ENCODE measurements around the gene FAM180B. TPM values are rescaled to one million over a fixed set of nuclear protein-coding genes. Genes with fewer than 3 reads are reported as not detected.

FAM180B gene
- total and polyA plus RNA-seq, 4 donors: 1.5 to 2.9 (median 1.7) TPM

- no peaks in the 10 kb centered on the region for H3K27me3 ChIP-seq (ENCODE audit: control insufficient read depth, insufficient read depth, low read length)
- H3K4me3 ChIP-seq (ENCODE audit: low read depth, low read length): no peak overlapping the region
- peaks cover 9% of the 10 kb centered on the region for H3K4me1 ChIP-seq (ENCODE audit: control insufficient read depth, insufficient read depth, low read length)
- H3K9me3 ChIP-seq (ENCODE audit: control insufficient read depth, insufficient read depth, low read length): no peaks in the 10 kb centered on the region
- peaks cover 5% of the 10 kb centered on the region for H3K36me3 ChIP-seq (ENCODE audit: control insufficient read depth, insufficient read depth, low read length)
- H3K27ac ChIP-seq (ENCODE audit: low read depth, low read length): no peak overlapping the region
- DNase-seq (ENCODE audit: low read depth in 4 of 6, low spot score in 6 of 6): peak in 1 of 6 donors; percentile 75
- 58% methylated on average over 6 of the region's 7 CpGs for WGBS (ENCODE audit: insufficient coverage)
These were observed 20.9 kb downstream of the FAM180B start for GRCh38 chr11:47607380-47607779.

GRCh38 chr11:47609675-47610074, 23.2 kb downstream of the FAM180B start:
- H3K4me3 ChIP-seq (ENCODE audit: low read depth, low read length): no peak overlapping the region
- peaks cover 13% of the 10 kb centered on the region for H3K4me1 ChIP-seq (ENCODE audit: control insufficient read depth, insufficient read depth, low read length)
- WGBS (ENCODE audit: insufficient coverage): 81% methylated on average over 3 of the region's 3 CpGs
- no peaks in the 10 kb centered on the region for H3K9me3 ChIP-seq (ENCODE audit: control insufficient read depth, insufficient read depth, low read length)
- no peak overlapping the region for H3K27ac ChIP-seq (ENCODE audit: low read depth, low read length)
- DNase-seq (ENCODE audit: low read depth in 4 of 6, low spot score in 6 of 6): no peak
- no peaks in the 10 kb centered on the region for H3K27me3 ChIP-seq (ENCODE audit: control insufficient read depth, insufficient read depth, low read length)
- H3K36me3 ChIP-seq (ENCODE audit: control insufficient read depth, insufficient read depth, low read length): peaks cover 5% of the 10 kb centered on the region

- H3K4me3 ChIP-seq (ENCODE audit: low read depth, low read length): no peak overlapping the region
- H3K4me1 ChIP-seq (ENCODE audit: control insufficient read depth, insufficient read depth, low read length): peaks cover 13% of the 10 kb centered on the region
- WGBS (ENCODE audit: insufficient coverage): 83% methylated on average over 4 of the region's 6 CpGs
- H3K36me3 ChIP-seq (ENCODE audit: control insufficient read depth, insufficient read depth, low read length): peaks cover 7% of the 10 kb centered on the region
- H3K27me3 ChIP-seq (ENCODE audit: control insufficient read depth, insufficient read depth, low read length): no peaks in the 10 kb centered on the region
- no peaks in the 10 kb centered on the region for H3K9me3 ChIP-seq (ENCODE audit: control insufficient read depth, insufficient read depth, low read length)
- no peak overlapping the region for H3K27ac ChIP-seq (ENCODE audit: low read depth, low read length)
- no peak for DNase-seq (ENCODE audit: low read depth in 4 of 6, low spot score in 6 of 6)
These were observed 24.9 kb downstream of the FAM180B start for GRCh38 chr11:47611348-47611794.

- no peak overlapping the region for H3K4me3 ChIP-seq (ENCODE audit: low read depth, low read length)
- H3K4me1 ChIP-seq (ENCODE audit: control insufficient read depth, insufficient read depth, low read length): peaks cover 4% of the 10 kb centered on the region
- H3K9me3 ChIP-seq (ENCODE audit: control insufficient read depth, insufficient read depth, low read length): no peaks in the 10 kb centered on the region
- no peaks in the 10 kb centered on the region for H3K27me3 ChIP-seq (ENCODE audit: control insufficient read depth, insufficient read depth, low read length)
- DNase-seq (ENCODE audit: low read depth in 4 of 6, low spot score in 6 of 6): no peak
- H3K27ac ChIP-seq (ENCODE audit: low read depth, low read length): no peak overlapping the region
- H3K36me3 ChIP-seq (ENCODE audit: control insufficient read depth, insufficient read depth, low read length): peaks cover 28% of the 10 kb centered on the region
These were observed 28.8 kb downstream of the FAM180B start for GRCh38 chr11:47615249-47615648.

DNA sequence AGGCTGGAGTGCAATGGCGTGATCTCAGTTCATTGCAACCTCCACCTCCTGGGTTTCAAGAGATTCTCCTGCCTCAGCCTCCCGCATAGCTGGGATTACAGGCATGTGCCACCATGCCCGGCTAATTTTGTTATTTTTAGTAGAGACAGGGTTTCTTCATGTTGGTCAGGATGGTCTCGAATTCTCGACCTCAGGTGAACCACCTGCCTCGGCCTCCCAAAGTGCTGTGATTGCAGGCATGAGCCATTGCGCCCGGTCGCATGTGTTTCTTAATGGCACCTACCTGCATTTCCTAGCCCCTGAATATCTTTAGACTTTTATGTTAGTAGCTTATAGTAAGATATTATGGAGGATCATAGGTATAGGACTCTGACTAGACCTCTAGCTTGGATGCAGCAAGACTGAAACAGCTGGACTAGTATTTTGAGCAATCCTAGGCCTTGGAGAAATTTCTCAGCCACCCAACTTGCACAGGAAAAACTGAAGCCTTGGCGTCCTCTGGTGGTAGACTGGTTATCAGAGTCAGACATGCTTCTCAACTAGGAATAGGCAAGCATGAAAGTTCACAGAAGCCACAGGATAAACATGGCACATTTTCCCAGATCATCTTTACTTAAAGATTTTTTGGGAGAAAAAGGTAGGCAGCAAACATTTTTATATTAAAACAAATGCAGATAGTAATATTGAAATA, 30.4 kb downstream of the FAM180B start:
- Histone ChIP-seq H3K9me3 (ENCODE audit: control insufficient read depth, insufficient read depth, low read length) (no peaks in the 10 kb centered on the region), H3K4me1 (ENCODE audit: control insufficient read depth, insufficient read depth, low read length) (peaks cover 4% of the 10 kb centered on the region), H3K27ac (ENCODE audit: low read depth, low read length) (no peak overlapping the region), H3K27me3 (ENCODE audit: control insufficient read depth, insufficient read depth, low read length) (no peaks in the 10 kb centered on the region), H3K4me3 (ENCODE audit: low read depth, low read length) (no peak overlapping the region), H3K36me3 (ENCODE audit: control insufficient read depth, insufficient read depth, low read length) (peaks cover 31% of the 10 kb centered on the region)
- DNase-seq (ENCODE audit: low read depth in 4 of 6, low spot score in 6 of 6): peak in 5 of 6 donors; percentile 46 to 88 (median 57)
- 98% methylated on average over 4 of the region's 10 CpGs for WGBS (ENCODE audit: insufficient coverage)

- no peak for DNase-seq (ENCODE audit: low read depth in 4 of 6, low spot score in 6 of 6)
- Histone ChIP-seq H3K27me3 (ENCODE audit: control insufficient read depth, insufficient read depth, low read length) (no peaks in the 10 kb centered on the region), H3K4me3 (ENCODE audit: low read depth, low read length) (no peak overlapping the region), H3K9me3 (ENCODE audit: control insufficient read depth, insufficient read depth, low read length) (no peaks in the 10 kb centered on the region), H3K27ac (ENCODE audit: low read depth, low read length) (no peak overlapping the region), H3K4me1 (ENCODE audit: control insufficient read depth, insufficient read depth, low read length) (peaks cover 4% of the 10 kb centered on the region), H3K36me3 (ENCODE audit: control insufficient read depth, insufficient read depth, low read length) (peaks cover 31% of the 10 kb centered on the region)
- WGBS (ENCODE audit: insufficient coverage): no CpG with 5 or more reads among the region's 3 CpGs
These were observed 30.9 kb downstream of the FAM180B start for GRCh38 chr11:47617417-47617809.

GRCh38 chr11:47620836-47621378, 34.4 kb downstream of the FAM180B start:
- DNase-seq (ENCODE audit: low read depth in 4 of 6, low spot score in 6 of 6): peak in 2 of 6 donors; percentile 3 to 40
- H3K4me3 ChIP-seq (ENCODE audit: low read depth, low read length): no peak overlapping the region
- H3K9me3 ChIP-seq (ENCODE audit: control insufficient read depth, insufficient read depth, low read length): no peaks in the 10 kb centered on the region
- H3K36me3 ChIP-seq (ENCODE audit: control insufficient read depth, insufficient read depth, low read length): peaks cover 53% of the 10 kb centered on the region
- no peaks in the 10 kb centered on the region for H3K27me3 ChIP-seq (ENCODE audit: control insufficient read depth, insufficient read depth, low read length)
- no peaks in the 10 kb centered on the region for H3K4me1 ChIP-seq (ENCODE audit: control insufficient read depth, insufficient read depth, low read length)
- peak overlapping the region; percentile 75 for H3K27ac ChIP-seq (ENCODE audit: low read depth, low read length)
- no CpG with 5 or more reads among the region's 2 CpGs for WGBS (ENCODE audit: insufficient coverage)

DNA sequence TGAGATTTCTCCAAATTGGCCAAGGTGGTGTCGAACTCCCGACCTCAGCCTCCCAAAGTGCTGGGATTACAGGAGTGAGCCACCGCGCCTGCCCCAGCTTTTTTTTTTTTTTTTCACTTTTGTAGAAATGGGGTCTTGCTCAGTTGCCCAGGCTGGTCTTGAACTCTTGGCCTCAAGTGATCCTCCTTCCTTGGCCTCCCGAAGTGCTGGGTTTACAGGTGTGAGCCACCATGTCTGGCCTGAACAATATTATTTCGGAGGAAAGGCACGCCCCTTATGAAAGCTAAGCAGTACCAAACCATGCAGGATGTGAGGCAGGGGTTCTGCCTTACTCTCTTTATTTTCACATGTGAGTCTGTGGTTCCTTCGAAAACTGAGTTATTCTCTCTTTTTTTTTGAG, 39.8 kb downstream of the FAM180B start:
- Histone ChIP-seq H3K27me3 (ENCODE audit: control insufficient read depth, insufficient read depth, low read length) (no peaks in the 10 kb centered on the region), H3K36me3 (ENCODE audit: control insufficient read depth, insufficient read depth, low read length) (peaks cover 56% of the 10 kb centered on the region), H3K4me1 (ENCODE audit: control insufficient read depth, insufficient read depth, low read length) (no peaks in the 10 kb centered on the region), H3K9me3 (ENCODE audit: control insufficient read depth, insufficient read depth, low read length) (no peaks in the 10 kb centered on the region), H3K4me3 (ENCODE audit: low read depth, low read length) (no peak overlapping the region), H3K27ac (ENCODE audit: low read depth, low read length) (no peak overlapping the region)
- DNase-seq (ENCODE audit: low read depth in 4 of 6, low spot score in 6 of 6): no peak
- WGBS (ENCODE audit: insufficient coverage): 98% methylated on average over 7 of the region's 8 CpGs

GRCh38 chr11:47628026-47628425, 41.5 kb downstream of the FAM180B start:
- peaks cover 60% of the 10 kb centered on the region for H3K36me3 ChIP-seq (ENCODE audit: control insufficient read depth, insufficient read depth, low read length)
- no peaks in the 10 kb centered on the region for H3K9me3 ChIP-seq (ENCODE audit: control insufficient read depth, insufficient read depth, low read length)
- no peak for DNase-seq (ENCODE audit: low read depth in 4 of 6, low spot score in 6 of 6)
- no peaks in the 10 kb centered on the region for H3K4me1 ChIP-seq (ENCODE audit: control insufficient read depth, insufficient read depth, low read length)
- no CpG with 5 or more reads among the region's 4 CpGs for WGBS (ENCODE audit: insufficient coverage)
- H3K27ac ChIP-seq (ENCODE audit: low read depth, low read length): no peak overlapping the region
- no peak overlapping the region for H3K4me3 ChIP-seq (ENCODE audit: low read depth, low read length)
- no peaks in the 10 kb centered on the region for H3K27me3 ChIP-seq (ENCODE audit: control insufficient read depth, insufficient read depth, low read length)

- Histone ChIP-seq H3K36me3 (ENCODE audit: control insufficient read depth, insufficient read depth, low read length) (peaks cover 59% of the 10 kb centered on the region), H3K4me1 (ENCODE audit: control insufficient read depth, insufficient read depth, low read length) (no peaks in the 10 kb centered on the region), H3K27ac (ENCODE audit: low read depth, low read length) (no peak overlapping the region), H3K9me3 (ENCODE audit: control insufficient read depth, insufficient read depth, low read length) (no peaks in the 10 kb centered on the region), H3K4me3 (ENCODE audit: low read depth, low read length) (no peak overlapping the region), H3K27me3 (ENCODE audit: control insufficient read depth, insufficient read depth, low read length) (no peaks in the 10 kb centered on the region)
- no CpG with 5 or more reads among the region's 5 CpGs for WGBS (ENCODE audit: insufficient coverage)
- no peak for DNase-seq (ENCODE audit: low read depth in 4 of 6, low spot score in 6 of 6)
These were observed 45.0 kb downstream of the FAM180B start for GRCh38 chr11:47631473-47631872.
